ENCODE measurements around the gene PMCH. TPM values are rescaled to one million over a fixed set of nuclear protein-coding genes. Genes with fewer than 3 reads are reported as not detected.

Gene PMCH
- total RNA-seq, 1 experiment from 2014 or later = not detected

Other genes with a start within 250 kb of the PMCH start
- 68.0 and 84.5 TPM in 2 replicates for gene WASHC3, start 135.8 kb downstream of the PMCH start, total RNA-seq (2014; rRNA removed; shearing (Covaris generic))
- 83.7 and 113 TPM in 2 replicates for gene NUP37, start 77.7 kb downstream of the PMCH start, total RNA-seq (2014; rRNA removed; shearing (Covaris generic))
- gene PARPBP, start 77.7 kb downstream of the PMCH start, total RNA-seq (2014; rRNA removed; shearing (Covaris generic)) = 42.4 and 43.2 TPM in 2 replicates